Kidney epithelial cell (primary cell): ENCODE results near the gene GAREM2. TPM values are rescaled to one million over a fixed set of nuclear protein-coding genes. Genes with fewer than 3 reads are reported as not detected.
"Not testable (repeated sequence)": the region's sequence is repeated elsewhere in the genome, so short reads cannot be mapped to it uniquely, and the experiment has no call there.

ENCODE experiments used
- DNase-seq: peaks from one replicate; pipeline ENCODE4 v3.0.0-alpha.2; 2010; ENCODE audit warnings: low read depth
- H3K27me3 ChIP-seq: 2 replicates; pipeline ENCODE4 v1.6.0; 2011; ENCODE audit warnings: low read length; ENCODE audit not compliant: control insufficient read depth, insufficient read depth
- H3K36me3 ChIP-seq: 2 replicates; pipeline ENCODE4 v1.5.1; 2011; ENCODE audit warnings: low read length; ENCODE audit not compliant: control insufficient read depth, insufficient read depth
- H3K4me3 ChIP-seq: 2 replicates; pipeline ENCODE4 v1.5.1; 2011; ENCODE audit warnings: low read depth, mild to moderate bottlenecking, control low read depth, low read length
- CTCF ChIP-seq: IDR thresholded peaks from 2 replicates; pipeline ENCODE4 v1.5.1; 2011; ENCODE audit warnings: mild to moderate bottlenecking, moderate library complexity, low read length, control low read depth, inconsistent platforms; ENCODE audit not compliant: insufficient read depth, poor library complexity, severe bottlenecking
- total RNA-seq: library from RNA; depleted of rRNA; stranded (reverse); fragments of >200 nt; gene quantifications from 2 replicates; pipeline ENCODE4 v1.2.3, GENCODE V29; 2015

The GAREM2 gene
- total RNA-seq, 1 donor from 2014 or later: 3.0 TPM

GRCh38 chr2:26164641-26165211 is 8.2 kb upstream of the GAREM2 start:
- no peak for DNase-seq
- Histone ChIP-seq H3K36me3 (no peaks in the 10 kb centered on the region), H3K27me3 (no peaks in the 10 kb centered on the region), H3K4me3 (no peak overlapping the region)
- no peak for TF ChIP-seq CTCF

GRCh38 chr2:26165403-26165802 is 7.5 kb upstream of the GAREM2 start:
- H3K4me3 ChIP-seq: no peak overlapping the region
- TF ChIP-seq CTCF: no peak
- no peaks in the 10 kb centered on the region for H3K27me3 ChIP-seq
- no peaks in the 10 kb centered on the region for H3K36me3 ChIP-seq
- no peak for DNase-seq

GRCh38 chr2:26166541-26166940 is 6.3 kb upstream of the GAREM2 start:
- not testable (repeated sequence) for H3K4me3 ChIP-seq, DNase-seq, H3K36me3 ChIP-seq, H3K27me3 ChIP-seq

GRCh38 chr2:26168785-26169184 is 4.1 kb upstream of the GAREM2 start:
- no peak for TF ChIP-seq CTCF
- DNase-seq: no peak
- peaks cover 17% of the 10 kb centered on the region for H3K27me3 ChIP-seq
- H3K36me3 ChIP-seq: no peaks in the 10 kb centered on the region
- no peak overlapping the region for H3K4me3 ChIP-seq

GRCh38 chr2:26169226-26169625 is 3.7 kb upstream of the GAREM2 start:
- DNase-seq: no peak
- H3K27me3 ChIP-seq: peaks cover 21% of the 10 kb centered on the region
- TF ChIP-seq CTCF: no peak
- no peaks in the 10 kb centered on the region for H3K36me3 ChIP-seq
- H3K4me3 ChIP-seq: no peak overlapping the region

GRCh38 chr2:26169681-26170414 is 3.0 kb upstream of the GAREM2 start:
- Histone ChIP-seq H3K4me3 (no peak overlapping the region), H3K36me3 (no peaks in the 10 kb centered on the region), H3K27me3 (peaks cover 26% of the 10 kb centered on the region)
- TF ChIP-seq CTCF: no peak
- no peak for DNase-seq
